HG02588 (cell line): ENCODE data around the gene MRPL38.
"Not testable (repeated sequence)": the region's sequence is repeated elsewhere in the genome, so short reads cannot be mapped to it uniquely, and the experiment has no call there.

Experiments used
- ATAC-seq: cut with Tn5 transposase; IDR thresholded peaks from one replicate; pipeline ENCODE4 v1.9.1; 2021; ENCODE audit warnings: mild to moderate bottlenecking, moderate library complexity; ENCODE audit not compliant: unreplicated experiment

Gene MRPL38

GRCh38 chr17:75897160-75898019, 7.3 kb downstream of the MRPL38 start:
- no peak for ATAC-seq

- ATAC-seq = peak; percentile 52
Observed at GRCh38 chr17:75896415-75897159, 8.1 kb downstream of the MRPL38 start, which contains the start of gene TRIM65. Gene TRIM65, minus strand, starts transcription at chr17:75896951. Its CDS starts 14 bp downstream, at chr17:75896937.

GRCh38 chr17:75895370-75896155, 9.1 kb downstream of the MRPL38 start:
- ATAC-seq = no peak

- no peak for ATAC-seq
Observed at GRCh38 chr17:75894049-75894733, 10.5 kb downstream of the MRPL38 start.

- ATAC-seq = no peak
Observed at GRCh38 chr17:75893305-75894048, 11.2 kb downstream of the MRPL38 start.

- no peak for ATAC-seq
Observed at GRCh38 chr17:75892556-75893224, 12.0 kb downstream of the MRPL38 start.

- no peak for ATAC-seq
Observed at GRCh38 chr17:75891605-75892555, 12.8 kb downstream of the MRPL38 start.

- no peak for ATAC-seq
Observed at GRCh38 chr17:75891022-75891604, 13.6 kb downstream of the MRPL38 start.

GRCh38 chr17:75889454-75889853, 15.2 kb downstream of the MRPL38 start:
- ATAC-seq = no peak

- ATAC-seq = no peak
Observed at GRCh38 chr17:75888484-75888883, 16.2 kb downstream of the MRPL38 start.

- not testable (repeated sequence) for ATAC-seq
Observed at GRCh38 chr17:75885860-75886259, 18.8 kb downstream of the MRPL38 start.

GRCh38 chr17:75885431-75885830, 19.3 kb downstream of the MRPL38 start:
- no peak for ATAC-seq

- no peak for ATAC-seq
Observed at GRCh38 chr17:75881678-75882454, 22.8 kb downstream of the MRPL38 start.

GRCh38 chr17:75880266-75880665, 24.4 kb downstream of the MRPL38 start:
- no peak for ATAC-seq

GRCh38 chr17:75878174-75878998, 26.3 kb downstream of the MRPL38 start, which contains the start of gene TRIM47:
Gene TRIM47, minus strand, starts transcription at chr17:75878581. Its CDS starts 33 bp downstream, at chr17:75878548.
- no peak for ATAC-seq

- ATAC-seq = no peak
Observed at GRCh38 chr17:75877752-75878173, 26.9 kb downstream of the MRPL38 start.
